Measurements from ENCODE around the gene TXNRD2.

The TXNRD2 gene

DNA sequence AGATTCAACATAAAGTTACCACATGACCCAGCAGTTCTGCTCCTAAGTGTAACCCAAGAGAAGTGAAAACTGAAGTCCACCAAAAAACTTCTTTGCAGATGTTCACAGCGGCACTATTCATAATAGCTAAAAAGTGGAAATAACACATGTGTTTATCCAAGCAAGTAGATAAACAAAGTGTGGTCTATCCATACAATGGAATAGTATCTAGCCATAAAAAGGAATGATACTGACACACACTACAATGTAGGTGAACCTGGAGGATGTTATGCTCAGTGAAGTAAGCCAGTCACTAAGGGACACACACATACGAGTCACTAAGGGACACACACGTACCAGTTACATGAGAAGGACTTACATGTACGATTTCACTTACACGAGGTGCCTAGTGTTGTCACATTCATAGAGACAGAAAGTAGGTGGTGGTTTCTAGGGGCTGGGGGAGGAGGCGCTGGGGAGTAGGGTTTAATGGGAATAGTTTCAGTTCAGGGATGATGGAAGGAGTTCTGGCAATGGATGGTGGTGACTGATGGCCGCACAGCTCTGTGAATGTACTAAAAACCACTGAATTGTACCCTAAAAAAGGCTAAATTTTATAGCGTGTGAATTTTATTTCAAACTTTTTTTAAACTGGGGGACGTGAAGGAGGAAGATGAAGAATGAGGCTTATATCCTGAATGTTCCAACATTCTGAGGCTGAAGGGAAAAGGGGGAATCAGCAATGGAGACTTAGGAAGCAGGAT lies 27.2 kb downstream of the TXNRD2 start:
- no peak overlapping the region for H3K27ac ChIP-seq (ENCODE audit: low read length)
- no peak for DNase-seq
- no peaks in the 10 kb centered on the region for H4K20me1 ChIP-seq (ENCODE audit: insufficient read depth, low read length)
- no peaks in the 10 kb centered on the region for H3F3A ChIP-seq (ENCODE audit: insufficient read depth, low read length)
- H3K79me2 ChIP-seq (ENCODE audit: low read length), result no peaks in the 10 kb centered on the region
- no peak overlapping the region for H3K9ac ChIP-seq (ENCODE audit: low read length)
- H3K27me3 ChIP-seq (replicated peaks; ENCODE audit: insufficient read depth, low read length), result no peaks in the 10 kb centered on the region
- TF ChIP-seq EZH2 (optimal IDR thresholded peaks at IDR 0.05; ENCODE audit: low read depth, low read length) (no peak), EZH2phosphoT487 (IDR thresholded peaks at IDR 0.05; ENCODE audit: low read length) (no peak)
- TF ChIP-seq, protein P1, sequence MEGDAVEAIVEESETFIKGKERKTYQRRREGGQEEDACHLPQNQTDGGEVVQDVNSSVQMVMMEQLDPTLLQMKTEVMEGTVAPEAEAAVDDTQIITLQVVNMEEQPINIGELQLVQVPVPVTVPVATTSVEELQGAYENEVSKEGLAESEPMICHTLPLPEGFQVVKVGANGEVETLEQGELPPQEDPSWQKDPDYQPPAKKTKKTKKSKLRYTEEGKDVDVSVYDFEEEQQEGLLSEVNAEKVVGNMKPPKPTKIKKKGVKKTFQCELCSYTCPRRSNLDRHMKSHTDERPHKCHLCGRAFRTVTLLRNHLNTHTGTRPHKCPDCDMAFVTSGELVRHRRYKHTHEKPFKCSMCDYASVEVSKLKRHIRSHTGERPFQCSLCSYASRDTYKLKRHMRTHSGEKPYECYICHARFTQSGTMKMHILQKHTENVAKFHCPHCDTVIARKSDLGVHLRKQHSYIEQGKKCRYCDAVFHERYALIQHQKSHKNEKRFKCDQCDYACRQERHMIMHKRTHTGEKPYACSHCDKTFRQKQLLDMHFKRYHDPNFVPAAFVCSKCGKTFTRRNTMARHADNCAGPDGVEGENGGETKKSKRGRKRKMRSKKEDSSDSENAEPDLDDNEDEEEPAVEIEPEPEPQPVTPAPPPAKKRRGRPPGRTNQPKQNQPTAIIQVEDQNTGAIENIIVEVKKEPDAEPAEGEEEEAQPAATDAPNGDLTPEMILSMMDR (IDR thresholded peaks at IDR 0.05; ENCODE audit: low read length), result no peak
- no peaks in the 10 kb centered on the region for H3K9me2 ChIP-seq (replicated peaks; ENCODE audit: insufficient read depth, low read length)
- no peak overlapping the region for H3K4me3 ChIP-seq (ENCODE audit: low read length)
- no peak overlapping the region for H3K4me2 ChIP-seq (ENCODE audit: low read depth, low read length)
- H2AFZ ChIP-seq (ENCODE audit: low read length), result no peak overlapping the region
- no peaks in the 10 kb centered on the region for H3K36me3 ChIP-seq (replicated peaks; ENCODE audit: insufficient read depth, low read length)
- peaks cover 14% of the 10 kb centered on the region for H3K4me1 ChIP-seq (ENCODE audit: low read length)
- no peaks in the 10 kb centered on the region for H3K9me3 ChIP-seq (replicated peaks; ENCODE audit: insufficient read depth, low read length)

DNA sequence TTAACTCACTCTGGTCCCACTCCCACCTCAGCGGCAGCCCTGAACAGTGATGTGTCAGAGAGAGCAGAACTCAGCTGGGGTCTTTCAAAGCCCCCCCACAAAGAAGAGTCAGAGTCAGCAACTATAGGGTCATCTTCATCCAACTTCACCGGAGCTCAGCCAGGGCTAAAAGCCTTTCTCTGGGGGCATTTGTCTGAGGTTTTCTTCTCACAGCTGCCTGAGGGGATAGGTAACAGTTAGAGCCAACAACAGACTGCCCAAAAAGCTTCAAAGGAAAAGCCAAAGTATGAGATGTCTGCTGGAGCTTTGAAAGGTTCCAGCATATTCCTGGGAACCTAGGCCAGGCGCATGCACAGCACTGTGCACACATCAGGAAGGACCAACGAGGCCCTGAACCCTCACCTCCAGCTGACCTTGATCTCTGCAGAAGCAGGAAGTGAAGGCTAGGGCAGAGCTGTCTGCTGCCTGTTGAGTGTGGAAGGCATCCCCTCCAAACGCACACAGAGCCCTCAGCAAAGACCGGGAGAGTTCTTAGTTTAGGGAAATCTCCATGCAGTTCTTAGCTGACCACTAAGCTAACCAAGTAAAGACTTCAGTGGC lies 28.2 kb downstream of the TXNRD2 start:
- no peaks in the 10 kb centered on the region for H3K36me3 ChIP-seq (replicated peaks; ENCODE audit: insufficient read depth, low read length)
- H3K4me1 ChIP-seq (ENCODE audit: low read length), result peaks cover 14% of the 10 kb centered on the region
- no peaks in the 10 kb centered on the region for H3K27me3 ChIP-seq (replicated peaks; ENCODE audit: insufficient read depth, low read length)
- no peaks in the 10 kb centered on the region for H3F3A ChIP-seq (ENCODE audit: insufficient read depth, low read length)
- H3K9me3 ChIP-seq (replicated peaks; ENCODE audit: insufficient read depth, low read length), result no peaks in the 10 kb centered on the region
- TF ChIP-seq EZH2 (optimal IDR thresholded peaks at IDR 0.05; ENCODE audit: low read depth, low read length) (no peak), EZH2phosphoT487 (IDR thresholded peaks at IDR 0.05; ENCODE audit: low read length) (no peak)
- TF ChIP-seq, protein P1 (IDR thresholded peaks at IDR 0.05; ENCODE audit: low read length), result no peak
- no peak overlapping the region for H3K9ac ChIP-seq (ENCODE audit: low read length)
- no peak overlapping the region for H2AFZ ChIP-seq (ENCODE audit: low read length)
- no peaks in the 10 kb centered on the region for H3K79me2 ChIP-seq (ENCODE audit: low read length)
- no peaks in the 10 kb centered on the region for H4K20me1 ChIP-seq (ENCODE audit: insufficient read depth, low read length)
- H3K4me2 ChIP-seq (ENCODE audit: low read depth, low read length), result no peak overlapping the region
- no peak for DNase-seq
- H3K9me2 ChIP-seq (replicated peaks; ENCODE audit: insufficient read depth, low read length), result no peaks in the 10 kb centered on the region
- no peak overlapping the region for H3K4me3 ChIP-seq (ENCODE audit: low read length)
- no peak overlapping the region for H3K27ac ChIP-seq (ENCODE audit: low read length)

DNA sequence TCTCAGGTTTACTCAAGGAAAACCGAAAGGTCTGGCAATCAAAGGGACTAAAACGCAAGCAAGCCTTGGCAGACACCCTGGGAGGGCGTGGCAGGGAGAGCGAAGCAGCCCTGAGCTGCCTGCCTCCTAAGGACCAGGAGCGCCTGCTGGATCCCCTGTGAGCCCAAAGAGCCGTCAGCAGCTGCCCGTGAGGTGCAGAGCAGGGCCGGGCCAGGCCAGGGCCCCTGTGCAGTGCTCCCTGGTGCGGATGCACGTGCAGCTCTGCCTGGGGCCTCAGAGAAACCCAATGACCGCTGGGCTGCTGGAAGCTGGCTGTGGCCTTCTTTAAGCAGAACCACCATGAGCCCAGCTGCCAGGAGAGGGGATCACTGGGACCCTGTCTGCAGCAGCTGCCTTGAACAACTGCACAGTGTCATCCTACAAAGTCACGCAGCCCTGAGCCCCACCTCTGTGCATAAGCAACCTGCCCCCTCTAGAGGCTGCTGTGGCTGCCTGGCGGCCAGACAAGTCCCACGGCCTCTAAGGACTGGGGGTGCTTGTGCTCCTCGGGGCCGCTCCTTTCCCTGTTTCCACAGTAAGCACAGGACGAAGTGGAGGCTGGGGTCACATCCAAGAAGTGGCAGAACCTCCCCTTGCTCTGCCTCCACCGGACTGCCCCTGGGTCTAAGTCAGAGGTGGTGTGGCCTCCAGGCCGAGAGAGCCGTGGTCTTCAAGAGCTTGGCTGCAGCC lies 29.2 kb downstream of the TXNRD2 start:
- no peak for TF ChIP-seq EZH2 (optimal IDR thresholded peaks at IDR 0.05; ENCODE audit: low read depth, low read length)
- TF ChIP-seq EZH2phosphoT487 (IDR thresholded peaks at IDR 0.05; ENCODE audit: low read length), result no peak
- TF ChIP-seq, protein P1 (IDR thresholded peaks at IDR 0.05; ENCODE audit: low read length), result no peak
- peaks cover 9% of the 10 kb centered on the region for H3K4me1 ChIP-seq (ENCODE audit: low read length)
- H3K4me2 ChIP-seq (ENCODE audit: low read depth, low read length), result no peak overlapping the region
- H3K79me2 ChIP-seq (ENCODE audit: low read length), result no peaks in the 10 kb centered on the region
- no peaks in the 10 kb centered on the region for H3K9me2 ChIP-seq (replicated peaks; ENCODE audit: insufficient read depth, low read length)
- H3K36me3 ChIP-seq (replicated peaks; ENCODE audit: insufficient read depth, low read length), result no peaks in the 10 kb centered on the region
- no peak overlapping the region for H2AFZ ChIP-seq (ENCODE audit: low read length)
- H3K27ac ChIP-seq (ENCODE audit: low read length), result no peak overlapping the region
- H3K27me3 ChIP-seq (replicated peaks; ENCODE audit: insufficient read depth, low read length), result no peaks in the 10 kb centered on the region
- no peaks in the 10 kb centered on the region for H3F3A ChIP-seq (ENCODE audit: insufficient read depth, low read length)
- no peaks in the 10 kb centered on the region for H4K20me1 ChIP-seq (ENCODE audit: insufficient read depth, low read length)
- H3K4me3 ChIP-seq (ENCODE audit: low read length), result no peak overlapping the region
- H3K9me3 ChIP-seq (replicated peaks; ENCODE audit: insufficient read depth, low read length), result no peaks in the 10 kb centered on the region
- no peak overlapping the region for H3K9ac ChIP-seq (ENCODE audit: low read length)
- no peak for DNase-seq

All from MM.1S (cell line).